Fibroblast of lung (primary cell): ENCODE data around the gene TCF4. TPM values are rescaled to one million over a fixed set of nuclear protein-coding genes. Genes with fewer than 3 reads are reported as not detected.

ENCODE experiments used
- DNase-seq, 2 donors: peaks; one replicate each; pipeline versions ENCODE4 v3.0.0 to v3.0.0-alpha.2; 2010; ENCODE audit warnings: low read depth in 2 of 2
- H2AFZ ChIP-seq: 2 replicates; pipeline ENCODE4 v1.5.1; 2012; ENCODE audit warnings: low read length, control low read depth, inconsistent platforms
- H3K27ac ChIP-seq: 2 replicates; pipeline ENCODE4 v1.5.1; 2011; ENCODE audit warnings: low read length, control low read depth; ENCODE audit not compliant: insufficient read depth
- H3K27me3 ChIP-seq: 2 replicates; pipeline ENCODE4 v1.5.1; 2011; ENCODE audit warnings: mild to moderate bottlenecking, low read length; ENCODE audit not compliant: control insufficient read depth, insufficient read depth
- H3K36me3 ChIP-seq: 2 replicates; pipeline ENCODE4 v1.5.1; 2011; ENCODE audit warnings: low read length; ENCODE audit not compliant: control insufficient read depth, insufficient read depth
- H3K4me1 ChIP-seq: 2 replicates; pipeline ENCODE4 v1.5.1; 2011; ENCODE audit warnings: low read length; ENCODE audit not compliant: control insufficient read depth, insufficient read depth; ENCODE audit errors: extremely low read depth
- H3K4me2 ChIP-seq: 2 replicates; pipeline ENCODE4 v1.5.1; 2011; ENCODE audit warnings: low read length, control low read depth; ENCODE audit not compliant: insufficient read depth; ENCODE audit errors: extremely low read depth
- H3K4me3 ChIP-seq, 4 experiments: fragments of 200-600 bp in 1 of 4; sonication (generic) in 1 of 4; replicated peaks in 1 of 4; 2 replicates each; pipeline ENCODE4 v1.5.1; 2011 to 2016; ENCODE audit warnings: low read length in 4 of 4, low read depth in 3 of 4, mild to moderate bottlenecking in 3 of 4, control low read depth in 2 of 4, inconsistent platforms in 1 of 4, mixed read lengths in 1 of 4; ENCODE audit not compliant: insufficient read depth in 1 of 4; ENCODE audit errors: control extremely low read depth in 1 of 4
- H3K79me2 ChIP-seq: 2 replicates; pipeline ENCODE4 v1.5.1; 2012; ENCODE audit warnings: mild to moderate bottlenecking, low read length, inconsistent platforms; ENCODE audit not compliant: control insufficient read depth, insufficient read depth
- H3K9ac ChIP-seq: 2 replicates; pipeline ENCODE4 v1.5.1; 2011; ENCODE audit warnings: mild to moderate bottlenecking, low read length, control low read depth; ENCODE audit not compliant: insufficient read depth
- H3K9me3 ChIP-seq: 2 replicates; pipeline ENCODE4 v1.5.1; 2012; ENCODE audit warnings: low read depth, low read length; ENCODE audit not compliant: control insufficient read depth, insufficient read depth
- H4K20me1 ChIP-seq: 2 replicates; pipeline ENCODE4 v1.5.1; 2011; ENCODE audit warnings: low read length; ENCODE audit not compliant: control insufficient read depth, insufficient read depth; ENCODE audit errors: extremely low read depth
- CTCF ChIP-seq, 2 donors: IDR thresholded peaks in 1 of 2; conservative IDR thresholded peaks in 1 of 2; 1 replicate in 1 of 2; 2 replicates in 1 of 2; pipeline ENCODE4 v1.5.1; 2011 to 2012; ENCODE audit warnings: low read length in 2 of 2, control low read depth in 1 of 2, inconsistent platforms in 1 of 2, low read depth in 1 of 2, mild to moderate bottlenecking in 1 of 2
- EZH2 ChIP-seq: IDR thresholded peaks from 2 replicates; pipeline ENCODE4 v1.5.1; 2012; ENCODE audit warnings: low read length, control low read depth, mild to moderate bottlenecking; ENCODE audit errors: missing control alignments
- polyA plus RNA-seq, 2 donors: library from polyadenylated mRNA; depleted of rRNA in 1 of 2; stranded (reverse) in 1 of 2; unstranded in 1 of 2; fragments of >200 nt; gene quantifications; 2 replicates each; pipeline ENCODE4 v1.2.1, GENCODE V29; 2011 to 2012; ENCODE audit warnings: missing spikeins in 1 of 2
- total RNA-seq: library from RNA; depleted of rRNA; stranded (reverse); fragments of >200 nt; gene quantifications from 2 replicates; pipeline ENCODE4 v1.2.1, GENCODE V29; 2014

Gene TCF4
- total and polyA plus RNA-seq, 2 donors (not counting 1 experiment from before 2014, with no cell fraction given), result 48.9 to 57.6 TPM

GRCh38 chr18:55427951-55428350 is 160.0 kb downstream of the TCF4 start:
- Histone ChIP-seq H3K9ac (no peak overlapping the region), H4K20me1 (no peaks in the 10 kb centered on the region), H3K4me3 (no peak overlapping the region), H3K4me2 (no peak overlapping the region), H3K36me3 (no peaks in the 10 kb centered on the region), H3K79me2 (peaks cover 5% of the 10 kb centered on the region), H3K4me1 (no peaks in the 10 kb centered on the region), H3K27ac (no peak overlapping the region), H3K27me3 (no peaks in the 10 kb centered on the region), H2AFZ (no peak overlapping the region), H3K9me3 (no peaks in the 10 kb centered on the region)
- TF ChIP-seq CTCF (conservative IDR thresholded peaks at IDR 0.05 in 1 of 2, IDR thresholded peaks at IDR 0.05 in 1 of 2; ENCODE audit: low read depth in 1 of 2, low read length in 2 of 2) (no peak), EZH2 (no peak)
- no peak for DNase-seq

- H2AFZ ChIP-seq, result no peak overlapping the region
- H3K9ac ChIP-seq, result no peak overlapping the region
- TF ChIP-seq CTCF (conservative IDR thresholded peaks at IDR 0.05 in 1 of 2, IDR thresholded peaks at IDR 0.05 in 1 of 2; ENCODE audit: low read depth in 1 of 2, low read length in 2 of 2) (no peak), EZH2 (no peak)
- no peaks in the 10 kb centered on the region for H3K27me3 ChIP-seq
- H3K27ac ChIP-seq, result no peak overlapping the region
- H3K79me2 ChIP-seq, result peaks cover 12% of the 10 kb centered on the region
- H3K36me3 ChIP-seq, result no peaks in the 10 kb centered on the region
- no peaks in the 10 kb centered on the region for H3K4me1 ChIP-seq
- no peak overlapping the region for H3K4me2 ChIP-seq
- H4K20me1 ChIP-seq, result no peaks in the 10 kb centered on the region
- no peak for DNase-seq
- no peaks in the 10 kb centered on the region for H3K9me3 ChIP-seq
- no peak overlapping the region for H3K4me3 ChIP-seq
These were observed 162.3 kb downstream of the TCF4 start for GRCh38 chr18:55425698-55426097.

- H3K27ac ChIP-seq, result peak overlapping the region; percentile 67
- peak; percentile 74 to 79 for DNase-seq
- H2AFZ ChIP-seq, result peak overlapping the region; percentile 34
- H3K4me1 ChIP-seq, result peaks cover 4% of the 10 kb centered on the region
- peak overlapping the region; percentile 99 for H3K4me2 ChIP-seq
- H3K9me3 ChIP-seq, result no peaks in the 10 kb centered on the region
- peak overlapping the region; percentile 49 to 66 (median 54) for H3K4me3 ChIP-seq
- TF ChIP-seq CTCF (conservative IDR thresholded peaks at IDR 0.05 in 1 of 2, IDR thresholded peaks at IDR 0.05 in 1 of 2; ENCODE audit: low read depth in 1 of 2, low read length in 2 of 2) (no peak), EZH2 (no peak)
- no peaks in the 10 kb centered on the region for H3K27me3 ChIP-seq
- H3K36me3 ChIP-seq, result no peaks in the 10 kb centered on the region
- H3K9ac ChIP-seq, result no peak overlapping the region
- peaks cover 19% of the 10 kb centered on the region for H3K79me2 ChIP-seq
- H4K20me1 ChIP-seq, result no peaks in the 10 kb centered on the region
These were observed 165.4 kb downstream of the TCF4 start for GRCh38 chr18:55422456-55423180.
